Gastroesophageal sphincter (tissue), 3 donors: ENCODE results near the gene BACH1.

Experiments
- POLR2A ChIP-seq, 2 donors: fragments of 450-650 bp; IDR thresholded peaks; one replicate each; pipeline ENCODE4 v1.6.1; 2017; ENCODE audit warnings: antibody characterized with exemption in 2 of 2, mild to moderate bottlenecking in 2 of 2, moderate library complexity in 1 of 2
- TF ChIP-seq, protein P1 (sequence below), 4 experiments: fragments of 200-600 bp in 2 of 4; fragments of 450-650 bp in 2 of 4; sonication (generic) in 1 of 4; IDR thresholded peaks; one replicate each; pipeline ENCODE4 v1.5.1; 2017 to 2019; ENCODE audit warnings: antibody characterized with exemption in 4 of 4, mild to moderate bottlenecking in 2 of 4, moderate library complexity in 2 of 4

DNA sequence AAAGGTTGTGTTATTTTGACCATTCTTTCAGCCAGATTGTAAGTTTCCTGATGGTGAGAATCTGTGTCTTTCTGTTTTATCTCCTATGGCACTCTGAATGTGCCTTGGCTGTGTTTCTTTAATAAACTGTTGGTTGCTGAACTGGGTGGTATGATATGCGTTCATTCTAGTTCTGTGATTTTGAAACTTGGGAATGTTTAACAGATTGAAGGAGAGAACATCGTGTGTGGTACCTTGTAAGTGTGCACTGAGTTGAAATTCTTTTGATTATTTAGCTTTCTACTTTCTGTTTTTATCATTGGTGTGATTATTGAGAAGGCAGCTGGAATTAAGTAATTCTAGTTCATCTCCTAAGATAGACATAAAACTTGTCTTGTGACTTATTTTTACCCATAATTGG, 4.6 kb downstream of the BACH1 start:
- TF ChIP-seq, protein P1, sequence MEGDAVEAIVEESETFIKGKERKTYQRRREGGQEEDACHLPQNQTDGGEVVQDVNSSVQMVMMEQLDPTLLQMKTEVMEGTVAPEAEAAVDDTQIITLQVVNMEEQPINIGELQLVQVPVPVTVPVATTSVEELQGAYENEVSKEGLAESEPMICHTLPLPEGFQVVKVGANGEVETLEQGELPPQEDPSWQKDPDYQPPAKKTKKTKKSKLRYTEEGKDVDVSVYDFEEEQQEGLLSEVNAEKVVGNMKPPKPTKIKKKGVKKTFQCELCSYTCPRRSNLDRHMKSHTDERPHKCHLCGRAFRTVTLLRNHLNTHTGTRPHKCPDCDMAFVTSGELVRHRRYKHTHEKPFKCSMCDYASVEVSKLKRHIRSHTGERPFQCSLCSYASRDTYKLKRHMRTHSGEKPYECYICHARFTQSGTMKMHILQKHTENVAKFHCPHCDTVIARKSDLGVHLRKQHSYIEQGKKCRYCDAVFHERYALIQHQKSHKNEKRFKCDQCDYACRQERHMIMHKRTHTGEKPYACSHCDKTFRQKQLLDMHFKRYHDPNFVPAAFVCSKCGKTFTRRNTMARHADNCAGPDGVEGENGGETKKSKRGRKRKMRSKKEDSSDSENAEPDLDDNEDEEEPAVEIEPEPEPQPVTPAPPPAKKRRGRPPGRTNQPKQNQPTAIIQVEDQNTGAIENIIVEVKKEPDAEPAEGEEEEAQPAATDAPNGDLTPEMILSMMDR (IDR thresholded peaks at IDR 0.05) = no peak
- TF ChIP-seq POLR2A (IDR thresholded peaks at IDR 0.05) = no peak
